PC-9 (cell line): ENCODE results near the gene ACTR10. TPM values are rescaled to one million over a fixed set of nuclear protein-coding genes. Genes with fewer than 3 reads are reported as not detected.
"Not testable (repeated sequence)": the region's sequence is repeated elsewhere in the genome, so short reads cannot be mapped to it uniquely, and the experiment has no call there.

ENCODE experiments used
- BruUV-seq: library from RNA; stranded (reverse); fragments of 400-500 nt; replicated peaks from 2 replicates; lab custom pipeline; 2021; lab: Mats Ljungman, UMichigan
- CTCF ChIA-PET: fragments of 300-600 bp; sonication (Branson Sonifier 250); formaldehyde crosslinking; loops from one replicate; lab custom pipeline; 2022; ENCODE audit warnings: antibody characterized with exemption; lab: Charles Lee
- POLR2A ChIA-PET: fragments of 300-600 bp; sonication (Branson Sonifier 250); formaldehyde crosslinking; loops from one replicate; lab custom pipeline; 2022; ENCODE audit warnings: antibody characterized with exemption; ENCODE audit not compliant: unreplicated experiment; lab: Charles Lee
- DNase-seq, 2 experiments: peaks; one replicate each; pipeline versions ENCODE4 v3.0.0 to v3.0.0-alpha.2; 2015 to 2022; ENCODE audit warnings: mixed read lengths in 1 of 2
- H2AFZ ChIP-seq: fragments of 200-600 bp; sonication (generic); 2 replicates; pipeline ENCODE4 v1.8.1; 2017; ENCODE audit warnings: antibody characterized with exemption
- H3F3A ChIP-seq: fragments of 200-600 bp; sonication (generic); 2 replicates; pipeline ENCODE4 v1.8.1; 2017; ENCODE audit warnings: antibody characterized with exemption, mild to moderate bottlenecking, low read depth; ENCODE audit not compliant: insufficient read depth
- H3K27ac ChIP-seq: fragments of 200-600 bp; sonication (generic); 2 replicates; pipeline ENCODE4 v1.6.1; 2016; ENCODE audit warnings: mixed run types
- H3K27me3 ChIP-seq: fragments of 200-600 bp; sonication (generic); 2 replicates; pipeline ENCODE4 v1.6.1; 2016; ENCODE audit warnings: low read depth, mixed run types; ENCODE audit not compliant: insufficient read depth
- H3K36me3 ChIP-seq: fragments of 200-600 bp; sonication (generic); 2 replicates; pipeline ENCODE4 v1.6.1; 2016; ENCODE audit warnings: low read depth, mixed run types
- H3K4me1 ChIP-seq: fragments of 200-600 bp; sonication (generic); replicated peaks from 2 replicates; pipeline ENCODE4 v1.6.1; 2016; ENCODE audit warnings: mixed run types; ENCODE audit not compliant: insufficient read depth
- H3K4me2 ChIP-seq: fragments of 200-600 bp; sonication (generic); 2 replicates; pipeline ENCODE4 v1.6.1; 2017; ENCODE audit warnings: mixed run types
- H3K4me3 ChIP-seq: fragments of 200-600 bp; sonication (generic); 2 replicates; pipeline ENCODE4 v1.6.1; 2016; ENCODE audit warnings: mixed run types
- H3K79me2 ChIP-seq: fragments of 200-600 bp; sonication (generic); 2 replicates; pipeline ENCODE4 v1.6.1; 2017; ENCODE audit warnings: low read depth, mixed run types
- H3K9me2 ChIP-seq: fragments of 200-600 bp; sonication (generic); 2 replicates; pipeline ENCODE4 v1.8.1; 2017; ENCODE audit warnings: mild to moderate bottlenecking; ENCODE audit not compliant: insufficient read depth
- H3K9me3 ChIP-seq: fragments of 200-600 bp; sonication (generic); 2 replicates; pipeline ENCODE4 v1.8.1; 2016; ENCODE audit warnings: low read depth; ENCODE audit not compliant: insufficient read depth
- H4K20me1 ChIP-seq: fragments of 200-600 bp; sonication (generic); 2 replicates; pipeline ENCODE4 v1.8.1; 2017; ENCODE audit not compliant: insufficient read depth
- CTCF ChIP-seq: fragments of 200-600 bp; sonication (generic); conservative IDR thresholded peaks from 2 replicates; pipeline ENCODE4 v1.6.1; 2017; ENCODE audit warnings: mixed run types, antibody characterized with exemption, mild to moderate bottlenecking, moderate library complexity
- EZH2 ChIP-seq: fragments of 200-600 bp; sonication (generic); IDR thresholded peaks from 2 replicates; pipeline ENCODE4 v1.8.0; 2017; ENCODE audit warnings: antibody characterized with exemption, low read depth
- intact Hi-C: fragments of 100-400 bp; cut with micrococcal nuclease; formaldehyde crosslinking; loops from one replicate; pipeline ENCODE4 v1.10.0; 2022; ENCODE audit not compliant: unreplicated experiment
- total RNA-seq: library from RNA; stranded (reverse); gene quantifications from 2 replicates; pipeline ENCODE4 v1.2.3, GENCODE V29; 2021

ACTR10 gene
- total RNA-seq, 1 experiment from 2014 or later: 36.3 TPM

- POLR2A ChIA-PET: interaction anchor here (0.7 kb wide), 1 partner anchor 40 kb away, joined by 6 read pairs; the partner anchor contains the start of gene ARID4A
- intact Hi-C loops: no loop called here
- Histone ChIP-seq H3K9me2 (no peaks in the 10 kb centered on the region), H3F3A (peaks cover 10% of the 10 kb centered on the region), H3K4me1 (no peaks in the 10 kb centered on the region), H2AFZ (no peak overlapping the region), H3K36me3 (peaks cover 39% of the 10 kb centered on the region), H4K20me1 (peaks cover 48% of the 10 kb centered on the region), H3K4me2 (no peak overlapping the region), H3K27ac (no peak overlapping the region), H3K4me3 (no peak overlapping the region), H3K79me2 (peaks cover 16% of the 10 kb centered on the region), H3K9me3 (no peaks in the 10 kb centered on the region), H3K27me3 (no peaks in the 10 kb centered on the region)
- TF ChIP-seq CTCF (no peak), EZH2 (no peak)
- no peak for DNase-seq
- no TSS peak for BruUV-seq
- CTCF ChIA-PET: no interaction called here
Observed at GRCh38 chr14:58258156-58258555, 58.2 kb downstream of the ACTR10 start.

- H3K4me1 ChIP-seq, H3K79me2 ChIP-seq, H3K27ac ChIP-seq, H3K9me2 ChIP-seq, DNase-seq, POLR2A ChIA-PET, H3K4me2 ChIP-seq, H3K4me3 ChIP-seq, H3K9me3 ChIP-seq, H2AFZ ChIP-seq, intact Hi-C loops, H3K27me3 ChIP-seq, BruUV-seq, CTCF ChIA-PET: not testable (repeated sequence)
- Histone ChIP-seq H3K36me3 (peaks cover 55% of the 10 kb centered on the region), H4K20me1 (peaks cover 34% of the 10 kb centered on the region), H3F3A (peaks cover 29% of the 10 kb centered on the region)
Observed at GRCh38 chr14:58262005-58262404, 62.1 kb downstream of the ACTR10 start.

- H3K4me2 ChIP-seq: no peak overlapping the region
- H2AFZ ChIP-seq: no peak overlapping the region
- intact Hi-C loops: no loop called here
- no peaks in the 10 kb centered on the region for H3K9me3 ChIP-seq
- H3K9me2 ChIP-seq: no peaks in the 10 kb centered on the region
- DNase-seq: no peak
- H3K36me3 ChIP-seq: peaks cover 47% of the 10 kb centered on the region
- peaks cover 35% of the 10 kb centered on the region; the same call in 1 of the 2 replicates for H4K20me1 ChIP-seq
- TF ChIP-seq CTCF: no peak
- H3K27me3 ChIP-seq: no peaks in the 10 kb centered on the region
- POLR2A ChIA-PET: interaction anchor here (0.7 kb wide), 1 partner anchor 93 kb away, joined by 3 read pairs; no protein-coding TSS in a partner anchor
- BruUV-seq: no TSS peak
- peaks cover 29% of the 10 kb centered on the region; the same call in 1 of the 2 replicates for H3F3A ChIP-seq
- no peak overlapping the region; the same call in 1 of the 2 replicates for H3K27ac ChIP-seq
- H3K4me3 ChIP-seq: no peak overlapping the region
- no peaks in the 10 kb centered on the region for H3K4me1 ChIP-seq
- no peaks in the 10 kb centered on the region; the same call in 1 of the 2 replicates for H3K79me2 ChIP-seq
- CTCF ChIA-PET: no interaction called here
Observed at GRCh38 chr14:58265401-58265800, 65.5 kb downstream of the ACTR10 start.

- H3K27me3 ChIP-seq: no peaks in the 10 kb centered on the region
- H3K9me2 ChIP-seq: no peaks in the 10 kb centered on the region
- H3K4me3 ChIP-seq: no peak overlapping the region
- peaks cover 41% of the 10 kb centered on the region; the same call in 1 of the 2 replicates for H3F3A ChIP-seq
- BruUV-seq: no TSS peak
- no peaks in the 10 kb centered on the region for H3K4me1 ChIP-seq
- H3K4me2 ChIP-seq: no peak overlapping the region
- CTCF ChIA-PET: no interaction called here
- POLR2A ChIA-PET: interaction anchor here (0.6 kb wide), 1 partner anchor 26 kb away, joined by 7 read pairs; the partner anchor contains the start of gene PSMA3
- TF ChIP-seq CTCF: no peak
- no peak for TF ChIP-seq EZH2
- H3K27ac ChIP-seq: no peak overlapping the region
- intact Hi-C loops: no loop called here
- H2AFZ ChIP-seq: no peak overlapping the region
- peaks cover 27% of the 10 kb centered on the region for H3K79me2 ChIP-seq
- no peak for DNase-seq
- peaks cover 38% of the 10 kb centered on the region for H3K36me3 ChIP-seq
- H3K9me3 ChIP-seq: no peaks in the 10 kb centered on the region
- peaks cover 57% of the 10 kb centered on the region for H4K20me1 ChIP-seq
Observed at GRCh38 chr14:58270628-58271027, 70.7 kb downstream of the ACTR10 start.
